Esophagus muscularis mucosa (tissue), 3 donors: Measurements from ENCODE around the gene PLD5.

Source experiments
- CTCF ChIP-seq, 3 experiments: fragments of 200-600 bp in 2 of 3; fragments of 450-650 bp in 1 of 3; sonication (generic) in 2 of 3; IDR thresholded peaks; one replicate each; pipeline ENCODE4 v1.5.1; 2017 to 2019; ENCODE audit warnings: antibody characterized with exemption in 3 of 3, mild to moderate bottlenecking in 2 of 3, moderate library complexity in 1 of 3
- POLR2A ChIP-seq: fragments of 450-650 bp; IDR thresholded peaks from one replicate; pipeline ENCODE4 v1.6.1; 2017; ENCODE audit warnings: antibody characterized with exemption, moderate library complexity, mild to moderate bottlenecking, low read depth
- POLR2AphosphoS5 ChIP-seq, 2 donors: sonication (generic); formaldehyde crosslinking; IDR thresholded peaks; one replicate each; pipeline ENCODE4 v1.6.1; 2017; ENCODE audit warnings: antibody characterized with exemption in 2 of 2

- no peak for TF ChIP-seq CTCF (IDR thresholded peaks at IDR 0.05)
- no peak for TF ChIP-seq POLR2AphosphoS5 (IDR thresholded peaks at IDR 0.05)
- TF ChIP-seq POLR2A: no peak
Observed at GRCh38 chr1:242043165-242043564, 481.3 kb downstream of the PLD5 start.
